ENCODE measurements around the gene AANAT. TPM values are rescaled to one million over a fixed set of nuclear protein-coding genes. Genes with fewer than 3 reads are reported as not detected.
A peak's percentile ranks its signal among the peaks of the same experiment; 100 is the strongest.

AANAT gene
- total and polyA plus RNA-seq, 4 donors = not detected

- H3K4me3 ChIP-seq (ENCODE audit: low read depth in 1 of 3, low read length in 3 of 3) = peak overlapping the region in 1 of 3 donors; percentile 0
- WGBS = 18% methylated on average over 31 of the region's 31 CpGs
- peak overlapping the region; percentile 74 to 77 for H3K27ac ChIP-seq (ENCODE audit: low read depth in 1 of 2, low read length in 2 of 2)
- peak overlapping the region in 1 of 2 donors; percentile 28 for H3K9ac ChIP-seq (ENCODE audit: low read depth in 1 of 2, low read length in 2 of 2)
- no peaks in the 10 kb centered on the region for H3K27me3 ChIP-seq (ENCODE audit: control insufficient read depth in 4 of 4, insufficient read depth in 4 of 4, low read length in 3 of 4)
- no peak for TF ChIP-seq ATF3 (IDR thresholded peaks at IDR 0.05)
- TF ChIP-seq REST (IDR thresholded peaks at IDR 0.05) = no peak
- TF ChIP-seq MAX (IDR thresholded peaks at IDR 0.05) = no peak
- peak; percentile 42 for TF ChIP-seq TAF1 (conservative IDR thresholded peaks at IDR 0.05)
- no peak for TF ChIP-seq FOXA1 (IDR thresholded peaks at IDR 0.05)
- TF ChIP-seq, protein P1, sequence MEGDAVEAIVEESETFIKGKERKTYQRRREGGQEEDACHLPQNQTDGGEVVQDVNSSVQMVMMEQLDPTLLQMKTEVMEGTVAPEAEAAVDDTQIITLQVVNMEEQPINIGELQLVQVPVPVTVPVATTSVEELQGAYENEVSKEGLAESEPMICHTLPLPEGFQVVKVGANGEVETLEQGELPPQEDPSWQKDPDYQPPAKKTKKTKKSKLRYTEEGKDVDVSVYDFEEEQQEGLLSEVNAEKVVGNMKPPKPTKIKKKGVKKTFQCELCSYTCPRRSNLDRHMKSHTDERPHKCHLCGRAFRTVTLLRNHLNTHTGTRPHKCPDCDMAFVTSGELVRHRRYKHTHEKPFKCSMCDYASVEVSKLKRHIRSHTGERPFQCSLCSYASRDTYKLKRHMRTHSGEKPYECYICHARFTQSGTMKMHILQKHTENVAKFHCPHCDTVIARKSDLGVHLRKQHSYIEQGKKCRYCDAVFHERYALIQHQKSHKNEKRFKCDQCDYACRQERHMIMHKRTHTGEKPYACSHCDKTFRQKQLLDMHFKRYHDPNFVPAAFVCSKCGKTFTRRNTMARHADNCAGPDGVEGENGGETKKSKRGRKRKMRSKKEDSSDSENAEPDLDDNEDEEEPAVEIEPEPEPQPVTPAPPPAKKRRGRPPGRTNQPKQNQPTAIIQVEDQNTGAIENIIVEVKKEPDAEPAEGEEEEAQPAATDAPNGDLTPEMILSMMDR (IDR thresholded peaks at IDR 0.05; ENCODE audit: low read depth, low read length, missing input control) = no peak
- no peak for TF ChIP-seq JUND (IDR thresholded peaks at IDR 0.05)
- TF ChIP-seq GABPA (IDR thresholded peaks at IDR 0.05 in 1 of 2, conservative IDR thresholded peaks at IDR 0.05 in 1 of 2) = peak in 1 of 2 donors; percentile 21
- peak; percentile 37 for TF ChIP-seq RXRA (IDR thresholded peaks at IDR 0.05)
- TF ChIP-seq HNF4G (IDR thresholded peaks at IDR 0.05) = no peak
- TF ChIP-seq YY1 (IDR thresholded peaks at IDR 0.05) = peak; percentile 39
- no peak for TF ChIP-seq FOXA2 (IDR thresholded peaks at IDR 0.05)
- TF ChIP-seq HNF4A (conservative IDR thresholded peaks at IDR 0.05) = peak in 1 of 2 donors; percentile 8
- peak; percentile 81 for TF ChIP-seq SP1 (IDR thresholded peaks at IDR 0.05)
- TF ChIP-seq, protein P2, sequence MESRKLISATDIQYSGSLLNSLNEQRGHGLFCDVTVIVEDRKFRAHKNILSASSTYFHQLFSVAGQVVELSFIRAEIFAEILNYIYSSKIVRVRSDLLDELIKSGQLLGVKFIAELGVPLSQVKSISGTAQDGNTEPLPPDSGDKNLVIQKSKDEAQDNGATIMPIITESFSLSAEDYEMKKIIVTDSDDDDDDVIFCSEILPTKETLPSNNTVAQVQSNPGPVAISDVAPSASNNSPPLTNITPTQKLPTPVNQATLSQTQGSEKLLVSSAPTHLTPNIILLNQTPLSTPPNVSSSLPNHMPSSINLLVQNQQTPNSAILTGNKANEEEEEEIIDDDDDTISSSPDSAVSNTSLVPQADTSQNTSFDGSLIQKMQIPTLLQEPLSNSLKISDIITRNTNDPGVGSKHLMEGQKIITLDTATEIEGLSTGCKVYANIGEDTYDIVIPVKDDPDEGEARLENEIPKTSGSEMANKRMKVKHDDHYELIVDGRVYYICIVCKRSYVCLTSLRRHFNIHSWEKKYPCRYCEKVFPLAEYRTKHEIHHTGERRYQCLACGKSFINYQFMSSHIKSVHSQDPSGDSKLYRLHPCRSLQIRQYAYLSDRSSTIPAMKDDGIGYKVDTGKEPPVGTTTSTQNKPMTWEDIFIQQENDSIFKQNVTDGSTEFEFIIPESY (IDR thresholded peaks at IDR 0.05) = no peak
- no peak for TF ChIP-seq EGR1 (IDR thresholded peaks at IDR 0.05; ENCODE audit: low read depth in 2 of 2)
- TF ChIP-seq RAD21 (IDR thresholded peaks at IDR 0.05) = peak in 1 of 2 donors; percentile 21
- peak; percentile 9 for TF ChIP-seq NR2F2 (IDR thresholded peaks at IDR 0.05)
- H3K9me3 ChIP-seq (ENCODE audit: control insufficient read depth in 4 of 4, low read length in 3 of 4) = no peaks in the 10 kb centered on the region
- H3K4me1 ChIP-seq (ENCODE audit: control insufficient read depth in 4 of 4, insufficient read depth in 4 of 4, low read length in 3 of 4) = peaks cover 10 to 44% (median 26%) of the 10 kb centered on the region in 4 donors
- DNase-seq (ENCODE audit: low spot score) = peak; percentile 44
- H3K36me3 ChIP-seq (ENCODE audit: control insufficient read depth in 4 of 4, insufficient read depth in 3 of 4, low read depth in 1 of 4, low read length in 3 of 4) = no peaks in the 10 kb centered on the region
Measured at GRCh38 chr17:76497979-76498875, 30.8 kb downstream of the AANAT start.

All from liver (tissue), 9 donors.